ENCODE data around the gene NTN1.

DNA sequence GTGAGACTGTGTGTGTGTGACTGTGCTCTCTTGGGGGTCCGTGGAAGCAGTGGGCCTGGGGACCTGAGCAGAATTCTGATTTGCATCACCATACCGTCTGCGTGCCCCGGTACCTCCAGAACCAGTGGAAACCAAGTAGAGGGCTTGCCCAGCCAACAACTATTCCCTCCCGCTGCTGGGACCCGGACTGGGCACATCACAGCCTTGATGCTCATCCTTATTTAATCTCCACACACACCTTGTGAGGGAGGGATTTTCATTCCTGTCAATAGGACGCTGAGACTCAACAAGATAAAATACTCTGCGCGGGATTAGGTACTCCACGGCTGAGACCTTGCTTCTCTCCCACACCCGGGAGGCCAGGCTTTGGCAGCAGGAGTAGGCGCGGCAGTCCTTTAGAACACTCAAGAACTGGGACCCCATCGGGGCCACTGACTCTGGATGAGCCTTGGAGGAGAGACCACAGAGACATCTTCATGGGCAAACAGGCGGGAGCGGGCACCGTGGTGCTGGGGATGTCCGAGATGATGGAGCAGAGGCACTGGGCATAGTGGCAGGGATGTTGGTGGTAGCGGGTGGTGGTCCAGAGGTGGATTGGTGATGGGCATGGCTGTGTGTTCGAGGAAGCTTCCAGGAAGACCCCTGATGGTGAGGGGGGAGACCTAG, 208.0 kb downstream of the NTN1 start:
- TF ChIP-seq, protein P1, sequence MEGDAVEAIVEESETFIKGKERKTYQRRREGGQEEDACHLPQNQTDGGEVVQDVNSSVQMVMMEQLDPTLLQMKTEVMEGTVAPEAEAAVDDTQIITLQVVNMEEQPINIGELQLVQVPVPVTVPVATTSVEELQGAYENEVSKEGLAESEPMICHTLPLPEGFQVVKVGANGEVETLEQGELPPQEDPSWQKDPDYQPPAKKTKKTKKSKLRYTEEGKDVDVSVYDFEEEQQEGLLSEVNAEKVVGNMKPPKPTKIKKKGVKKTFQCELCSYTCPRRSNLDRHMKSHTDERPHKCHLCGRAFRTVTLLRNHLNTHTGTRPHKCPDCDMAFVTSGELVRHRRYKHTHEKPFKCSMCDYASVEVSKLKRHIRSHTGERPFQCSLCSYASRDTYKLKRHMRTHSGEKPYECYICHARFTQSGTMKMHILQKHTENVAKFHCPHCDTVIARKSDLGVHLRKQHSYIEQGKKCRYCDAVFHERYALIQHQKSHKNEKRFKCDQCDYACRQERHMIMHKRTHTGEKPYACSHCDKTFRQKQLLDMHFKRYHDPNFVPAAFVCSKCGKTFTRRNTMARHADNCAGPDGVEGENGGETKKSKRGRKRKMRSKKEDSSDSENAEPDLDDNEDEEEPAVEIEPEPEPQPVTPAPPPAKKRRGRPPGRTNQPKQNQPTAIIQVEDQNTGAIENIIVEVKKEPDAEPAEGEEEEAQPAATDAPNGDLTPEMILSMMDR (IDR thresholded peaks at IDR 0.05): no peak
- no peak for TF ChIP-seq POLR2A (IDR thresholded peaks at IDR 0.05)
